ENCODE measurements around the gene FRZB.
"Not testable (repeated sequence)": the region's sequence is repeated elsewhere in the genome, so short reads cannot be mapped to it uniquely, and the experiment has no call there.

The FRZB gene

GRCh38 chr2:182890773-182891378 lies 24.4 kb upstream of the FRZB start:
- Histone ChIP-seq H3K4me1 (ENCODE audit: insufficient read depth, insufficient read length) (no peaks in the 10 kb centered on the region), H3K9me3 (ENCODE audit: insufficient read depth, low read length) (peaks cover 10% of the 10 kb centered on the region; the same call in 1 of the 2 replicates), H3K27me3 (ENCODE audit: insufficient read depth, insufficient read length) (no peaks in the 10 kb centered on the region), H3K36me3 (ENCODE audit: insufficient read depth, insufficient read length, low read length) (no peaks in the 10 kb centered on the region), H3K9ac (ENCODE audit: insufficient read length, low read depth) (no peak overlapping the region), H3K4me3 (ENCODE audit: insufficient read length, low read depth) (no peak overlapping the region)
- TF ChIP-seq SUZ12 (IDR thresholded peaks at IDR 0.05; ENCODE audit: extremely low read depth, insufficient read depth, insufficient read length), result no peak
- TF ChIP-seq YY1 (IDR thresholded peaks at IDR 0.05; ENCODE audit: insufficient read depth, insufficient read length), result no peak
- TF ChIP-seq ZNF274 (IDR thresholded peaks at IDR 0.05; ENCODE audit: low read depth, low read length), result no peak
- DNase-seq (ENCODE audit: low read depth, low spot score), result no peak

DNA sequence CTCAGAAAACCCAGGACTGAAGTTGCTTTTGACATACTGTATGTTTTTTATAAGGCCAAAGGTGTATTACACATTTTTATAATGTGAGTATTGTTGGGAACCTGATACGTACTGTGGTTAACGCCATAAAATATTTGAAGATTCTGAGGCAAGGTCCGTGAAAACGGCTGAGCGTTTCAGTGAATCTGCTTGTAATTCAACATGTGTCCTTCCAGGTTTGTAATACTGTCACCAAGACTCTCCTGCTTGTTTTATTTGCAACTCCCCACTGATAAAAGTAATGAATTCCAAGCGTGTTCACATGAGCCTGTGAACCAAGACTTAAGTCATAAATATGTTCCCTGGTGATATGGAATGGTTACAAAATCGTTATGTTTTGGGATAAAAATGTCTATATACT lies 23.9 kb upstream of the FRZB start:
- peaks cover 10% of the 10 kb centered on the region; the same call in 1 of the 2 replicates for H3K9me3 ChIP-seq (ENCODE audit: insufficient read depth, low read length)

DNA sequence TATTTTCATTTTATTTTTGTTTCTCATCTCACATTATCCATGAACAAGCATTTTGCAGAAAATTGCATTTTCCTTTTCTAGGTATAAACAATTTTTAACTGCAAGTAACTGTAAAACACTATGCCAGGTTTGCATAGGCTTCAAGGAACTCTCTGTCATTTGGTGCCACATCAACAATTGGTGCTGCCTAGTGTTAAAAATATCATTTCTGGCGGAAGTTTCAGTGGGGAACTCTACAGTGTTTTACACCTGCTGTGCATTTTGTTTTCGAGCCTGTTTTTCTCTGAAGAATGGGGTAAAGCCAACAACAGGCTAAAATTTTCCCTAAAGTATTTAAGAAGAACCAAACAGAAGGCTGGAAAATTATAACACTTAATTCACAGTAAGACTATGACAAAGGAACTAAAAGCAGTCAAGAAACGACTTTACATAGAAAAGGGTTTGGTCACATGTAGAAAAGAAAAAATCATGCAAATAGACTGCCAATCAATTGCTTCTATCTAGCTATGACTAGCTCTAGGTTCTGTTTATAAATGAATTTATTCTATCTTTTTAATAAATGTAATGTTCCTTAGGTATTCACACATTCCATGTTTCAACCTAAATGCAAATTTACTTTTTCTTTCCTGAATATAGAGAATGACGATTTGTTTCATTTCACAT lies 21.4 kb upstream of the FRZB start:
- H3K4me1 ChIP-seq (ENCODE audit: insufficient read depth, insufficient read length), result no peaks in the 10 kb centered on the region
- TF ChIP-seq YY1 (IDR thresholded peaks at IDR 0.05; ENCODE audit: insufficient read depth, insufficient read length) (no peak), SUZ12 (IDR thresholded peaks at IDR 0.05; ENCODE audit: extremely low read depth, insufficient read depth, insufficient read length) (no peak)
- DNase-seq (ENCODE audit: low read depth, low spot score), result no peak
- no peak overlapping the region for H3K4me3 ChIP-seq (ENCODE audit: insufficient read length, low read depth)
- H3K9ac ChIP-seq (ENCODE audit: insufficient read length, low read depth), result no peak overlapping the region
- no peaks in the 10 kb centered on the region for H3K27me3 ChIP-seq (ENCODE audit: insufficient read depth, insufficient read length)
- H3K9me3 ChIP-seq (ENCODE audit: insufficient read depth, low read length), result no peaks in the 10 kb centered on the region
- H3K36me3 ChIP-seq (ENCODE audit: insufficient read depth, insufficient read length, low read length), result no peaks in the 10 kb centered on the region

More for the DNA sequence above, 23.9 kb upstream of the FRZB start:
- no peaks in the 10 kb centered on the region for H3K27me3 ChIP-seq (ENCODE audit: insufficient read depth, insufficient read length)
- no peaks in the 10 kb centered on the region for H3K36me3 ChIP-seq (ENCODE audit: insufficient read depth, insufficient read length, low read length)
- no peak overlapping the region for H3K4me3 ChIP-seq (ENCODE audit: insufficient read length, low read depth)
- no peaks in the 10 kb centered on the region for H3K4me1 ChIP-seq (ENCODE audit: insufficient read depth, insufficient read length)
- no peak for TF ChIP-seq YY1 (IDR thresholded peaks at IDR 0.05; ENCODE audit: insufficient read depth, insufficient read length)
- TF ChIP-seq ZNF274 (IDR thresholded peaks at IDR 0.05; ENCODE audit: low read depth, low read length), result no peak
- TF ChIP-seq SUZ12 (IDR thresholded peaks at IDR 0.05; ENCODE audit: extremely low read depth, insufficient read depth, insufficient read length), result no peak
- H3K9ac ChIP-seq (ENCODE audit: insufficient read length, low read depth), result no peak overlapping the region
- DNase-seq (ENCODE audit: low read depth, low spot score), result no peak

DNA sequence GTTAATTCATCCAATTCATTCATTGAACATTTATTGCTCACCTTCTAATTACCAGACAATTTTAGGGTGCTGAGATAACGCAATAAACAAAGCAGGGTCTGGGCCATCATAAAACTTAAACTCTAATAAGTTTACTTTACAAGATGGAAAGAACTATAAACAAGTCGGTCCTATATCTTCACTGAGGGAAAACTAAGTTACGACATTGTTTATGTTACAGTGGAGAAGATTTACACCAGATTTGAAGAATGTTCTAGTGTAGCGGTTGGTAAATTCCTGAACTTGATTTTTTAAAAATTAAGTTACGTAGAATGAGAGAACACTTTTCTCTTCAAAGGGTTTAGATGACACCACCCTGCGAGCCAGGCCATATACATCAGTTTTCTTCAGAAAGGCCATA lies 20.7 kb upstream of the FRZB start:
- H3K36me3 ChIP-seq (ENCODE audit: insufficient read depth, insufficient read length, low read length), result no peaks in the 10 kb centered on the region

GRCh38 chr2:182885771-182886170 lies 19.3 kb upstream of the FRZB start:
- Histone ChIP-seq H3K4me1 (ENCODE audit: insufficient read depth, insufficient read length) (no peaks in the 10 kb centered on the region), H3K4me3 (ENCODE audit: insufficient read length, low read depth) (no peak overlapping the region)
- TF ChIP-seq SUZ12 (IDR thresholded peaks at IDR 0.05; ENCODE audit: extremely low read depth, insufficient read depth, insufficient read length) (no peak), ZNF274 (IDR thresholded peaks at IDR 0.05; ENCODE audit: low read depth, low read length) (no peak), YY1 (IDR thresholded peaks at IDR 0.05; ENCODE audit: insufficient read depth, insufficient read length) (no peak)

More for the DNA sequence above, 20.7 kb upstream of the FRZB start:
- Histone ChIP-seq H3K27me3 (ENCODE audit: insufficient read depth, insufficient read length) (no peaks in the 10 kb centered on the region), H3K4me1 (ENCODE audit: insufficient read depth, insufficient read length) (no peaks in the 10 kb centered on the region), H3K9ac (ENCODE audit: insufficient read length, low read depth) (no peak overlapping the region), H3K4me3 (ENCODE audit: insufficient read length, low read depth) (no peak overlapping the region), H3K9me3 (ENCODE audit: insufficient read depth, low read length) (no peaks in the 10 kb centered on the region)
- TF ChIP-seq YY1 (IDR thresholded peaks at IDR 0.05; ENCODE audit: insufficient read depth, insufficient read length) (no peak), ZNF274 (IDR thresholded peaks at IDR 0.05; ENCODE audit: low read depth, low read length) (no peak), SUZ12 (IDR thresholded peaks at IDR 0.05; ENCODE audit: extremely low read depth, insufficient read depth, insufficient read length) (no peak)
- no peak for DNase-seq (ENCODE audit: low read depth, low spot score)

DNA sequence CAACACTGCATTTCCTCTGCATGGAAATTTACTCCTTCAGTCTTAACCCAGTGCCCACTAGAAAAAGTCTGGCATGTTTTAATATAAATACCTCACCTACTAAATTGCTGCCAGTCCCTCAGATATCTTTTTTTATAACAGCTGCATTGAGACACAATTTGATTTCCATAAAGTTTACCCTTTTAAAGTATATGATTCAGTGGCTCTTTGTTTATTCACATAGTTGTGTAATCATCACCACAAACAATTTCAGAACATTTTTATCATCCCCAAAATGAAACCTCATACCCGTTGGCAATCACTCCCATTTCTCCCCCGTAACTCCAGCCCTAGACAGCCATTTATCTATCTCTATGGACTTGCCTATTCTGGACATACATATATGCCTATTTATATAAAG lies 17.0 kb upstream of the FRZB start:
- H3K27me3 ChIP-seq (ENCODE audit: insufficient read depth, insufficient read length), result no peaks in the 10 kb centered on the region
- no peaks in the 10 kb centered on the region for H3K4me1 ChIP-seq (ENCODE audit: insufficient read depth, insufficient read length)
- DNase-seq (ENCODE audit: low read depth, low spot score), result no peak
- H3K9ac ChIP-seq (ENCODE audit: insufficient read length, low read depth), result no peak overlapping the region
- no peak for TF ChIP-seq YY1 (IDR thresholded peaks at IDR 0.05; ENCODE audit: insufficient read depth, insufficient read length)
- TF ChIP-seq ZNF274 (IDR thresholded peaks at IDR 0.05; ENCODE audit: low read depth, low read length), result no peak
- no peak for TF ChIP-seq SUZ12 (IDR thresholded peaks at IDR 0.05; ENCODE audit: extremely low read depth, insufficient read depth, insufficient read length)
- H3K36me3 ChIP-seq (ENCODE audit: insufficient read depth, insufficient read length, low read length), result no peaks in the 10 kb centered on the region
- no peak overlapping the region for H3K4me3 ChIP-seq (ENCODE audit: insufficient read length, low read depth)
- no peaks in the 10 kb centered on the region for H3K9me3 ChIP-seq (ENCODE audit: insufficient read depth, low read length)

More at GRCh38 chr2:182885771-182886170, 19.3 kb upstream of the FRZB start:
- no peak overlapping the region for H3K9ac ChIP-seq (ENCODE audit: insufficient read length, low read depth)
- no peaks in the 10 kb centered on the region for H3K9me3 ChIP-seq (ENCODE audit: insufficient read depth, low read length)
- DNase-seq (ENCODE audit: low read depth, low spot score), result no peak
- H3K36me3 ChIP-seq (ENCODE audit: insufficient read depth, insufficient read length, low read length), result no peaks in the 10 kb centered on the region
- no peaks in the 10 kb centered on the region for H3K27me3 ChIP-seq (ENCODE audit: insufficient read depth, insufficient read length)

DNA sequence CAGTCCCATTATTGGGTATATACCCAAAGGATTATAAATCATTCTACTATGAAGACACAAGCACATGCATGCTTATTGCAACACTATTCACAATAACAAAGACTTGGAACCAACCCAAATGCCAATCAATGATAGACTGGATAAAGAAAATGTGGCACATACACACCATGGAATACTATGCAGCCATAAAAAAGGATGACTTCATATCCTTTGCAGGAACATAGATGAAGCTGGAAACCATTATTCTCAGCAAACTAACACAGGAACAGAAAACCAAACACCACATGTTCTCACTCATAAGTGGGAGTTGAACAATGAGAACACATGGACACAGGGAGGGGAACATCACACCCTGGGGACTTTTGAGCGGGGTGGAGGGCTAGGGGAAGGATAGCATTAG lies 13.7 kb upstream of the FRZB start:
- not testable (repeated sequence) for H3K4me1 ChIP-seq (ENCODE audit: insufficient read depth, insufficient read length); H3K36me3 ChIP-seq (ENCODE audit: insufficient read depth, insufficient read length, low read length); H3K4me3 ChIP-seq (ENCODE audit: insufficient read length, low read depth); DNase-seq (ENCODE audit: low read depth, low spot score); H3K27me3 ChIP-seq (ENCODE audit: insufficient read depth, insufficient read length); H3K9ac ChIP-seq (ENCODE audit: insufficient read length, low read depth); H3K9me3 ChIP-seq (ENCODE audit: insufficient read depth, low read length)

DNA sequence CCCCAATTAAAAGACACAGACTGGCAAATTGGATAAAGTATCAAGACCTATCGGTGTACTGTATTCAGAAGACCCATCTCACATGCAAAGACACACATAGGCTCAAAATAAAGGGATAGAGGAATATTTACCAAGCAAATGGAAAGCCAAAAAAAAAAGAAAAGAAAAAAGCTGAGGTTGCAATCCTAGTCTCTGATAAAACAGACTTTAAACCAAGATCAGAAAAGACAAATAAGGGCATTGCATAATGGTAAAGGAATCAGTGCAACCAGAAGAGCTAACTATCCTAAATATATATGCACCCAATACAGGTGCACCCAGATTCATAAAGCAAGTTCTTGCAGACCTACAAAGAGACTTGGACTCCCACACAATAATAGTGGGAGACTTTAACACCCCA lies 10.2 kb upstream of the FRZB start:
- not testable (repeated sequence) for H3K27me3 ChIP-seq (ENCODE audit: insufficient read depth, insufficient read length); H3K9me3 ChIP-seq (ENCODE audit: insufficient read depth, low read length); H3K4me3 ChIP-seq (ENCODE audit: insufficient read length, low read depth); H3K4me1 ChIP-seq (ENCODE audit: insufficient read depth, insufficient read length); H3K36me3 ChIP-seq (ENCODE audit: insufficient read depth, insufficient read length, low read length); DNase-seq (ENCODE audit: low read depth, low spot score); H3K9ac ChIP-seq (ENCODE audit: insufficient read length, low read depth)

Data from NT2/D1 (cell line).